Measurements from ENCODE around the gene HOXC6. TPM values are rescaled to one million over a fixed set of nuclear protein-coding genes. Genes with fewer than 3 reads are reported as not detected.

HOXC6 gene
- total RNA-seq, 1 donor from 2014 or later = not detected

- H3K4me3 ChIP-seq = peak overlapping the region; percentile 52
- peaks cover 32% of the 10 kb centered on the region for H3K4me1 ChIP-seq
- DNase-seq = no peak
- H3K27ac ChIP-seq (replicated peaks) = no peak overlapping the region
- H3K9me3 ChIP-seq (replicated peaks) = no peaks in the 10 kb centered on the region
- H3K27me3 ChIP-seq (ENCODE audit: low read depth) = peaks cover 100% of the 10 kb centered on the region
- TF ChIP-seq CTCF (IDR thresholded peaks at IDR 0.05; ENCODE audit: borderline replicate concordance) = no peak
- H3K36me3 ChIP-seq = no peaks in the 10 kb centered on the region
- intact Hi-C loops (cut with micrococcal nuclease) = no loop called here
These were observed 28.6 kb upstream of the HOXC6 start for GRCh38 chr12:53999559-54000115.

GRCh38 chr12:54000116-54001114 is 27.8 kb upstream of the HOXC6 start, which contains the start of gene HOXC9:
Gene HOXC9 (plus strand): TSS chr12:54000161. CDS start chr12:54000189, 28 bp downstream.
- H3K9me3 ChIP-seq (replicated peaks) = no peaks in the 10 kb centered on the region
- H3K4me3 ChIP-seq = peak within 1 kb of the TSS; percentile 52
- peaks cover 100% of the 10 kb centered on the region for H3K27me3 ChIP-seq (ENCODE audit: low read depth)
- intact Hi-C loops (cut with micrococcal nuclease) = no loop called here
- no peak for TF ChIP-seq CTCF (IDR thresholded peaks at IDR 0.05; ENCODE audit: borderline replicate concordance)
- no peak within 1 kb of the TSS for H3K27ac ChIP-seq (replicated peaks)
- DNase-seq = no peak
- H3K36me3 ChIP-seq = no peaks in the 10 kb centered on the region
- H3K4me1 ChIP-seq = peaks cover 24% of the 10 kb centered on the region

GRCh38 chr12:54001283-54002187 is 26.7 kb upstream of the HOXC6 start:
- no peak for TF ChIP-seq CTCF (IDR thresholded peaks at IDR 0.05; ENCODE audit: borderline replicate concordance)
- H3K27me3 ChIP-seq (ENCODE audit: low read depth) = peaks cover 100% of the 10 kb centered on the region
- H3K36me3 ChIP-seq = no peaks in the 10 kb centered on the region
- intact Hi-C loops (cut with micrococcal nuclease) = no loop called here
- no peaks in the 10 kb centered on the region for H3K9me3 ChIP-seq (replicated peaks)
- no peak for DNase-seq
- H3K27ac ChIP-seq (replicated peaks) = no peak overlapping the region
- peaks cover 19% of the 10 kb centered on the region for H3K4me1 ChIP-seq
- H3K4me3 ChIP-seq = no peak overlapping the region

- intact Hi-C loops (cut with micrococcal nuclease) = no loop called here
- no peak for DNase-seq
- no peaks in the 10 kb centered on the region for H3K9me3 ChIP-seq (replicated peaks)
- no peaks in the 10 kb centered on the region for H3K36me3 ChIP-seq
- H3K27ac ChIP-seq (replicated peaks) = no peak overlapping the region
- peaks cover 100% of the 10 kb centered on the region for H3K27me3 ChIP-seq (ENCODE audit: low read depth)
- H3K4me3 ChIP-seq = no peak overlapping the region
- H3K4me1 ChIP-seq = peaks cover 23% of the 10 kb centered on the region
- TF ChIP-seq CTCF (IDR thresholded peaks at IDR 0.05; ENCODE audit: borderline replicate concordance) = no peak
These were observed 25.8 kb upstream of the HOXC6 start for GRCh38 chr12:54002278-54002914.

Data from left ventricle myocardium inferior (tissue), 1 donor.